ENCODE results near the gene CDK5. TPM values are rescaled to one million over a fixed set of nuclear protein-coding genes. Genes with fewer than 3 reads are reported as not detected.

Gene CDK5
- 15.8 TPM for total RNA-seq

- Histone ChIP-seq H3K9me3 (no peaks in the 10 kb centered on the region), H3K27me3 (no peaks in the 10 kb centered on the region), H3K27ac (peak within 1 kb of the TSS; percentile 85 to 95), H3K4me1 (peaks cover 21 to 38% of the 10 kb centered on the region in 2 donors), H3K4me3 (peak within 1 kb of the TSS; percentile 92 to 95), H3K36me3 (no peaks in the 10 kb centered on the region)
- TF ChIP-seq, protein P1, sequence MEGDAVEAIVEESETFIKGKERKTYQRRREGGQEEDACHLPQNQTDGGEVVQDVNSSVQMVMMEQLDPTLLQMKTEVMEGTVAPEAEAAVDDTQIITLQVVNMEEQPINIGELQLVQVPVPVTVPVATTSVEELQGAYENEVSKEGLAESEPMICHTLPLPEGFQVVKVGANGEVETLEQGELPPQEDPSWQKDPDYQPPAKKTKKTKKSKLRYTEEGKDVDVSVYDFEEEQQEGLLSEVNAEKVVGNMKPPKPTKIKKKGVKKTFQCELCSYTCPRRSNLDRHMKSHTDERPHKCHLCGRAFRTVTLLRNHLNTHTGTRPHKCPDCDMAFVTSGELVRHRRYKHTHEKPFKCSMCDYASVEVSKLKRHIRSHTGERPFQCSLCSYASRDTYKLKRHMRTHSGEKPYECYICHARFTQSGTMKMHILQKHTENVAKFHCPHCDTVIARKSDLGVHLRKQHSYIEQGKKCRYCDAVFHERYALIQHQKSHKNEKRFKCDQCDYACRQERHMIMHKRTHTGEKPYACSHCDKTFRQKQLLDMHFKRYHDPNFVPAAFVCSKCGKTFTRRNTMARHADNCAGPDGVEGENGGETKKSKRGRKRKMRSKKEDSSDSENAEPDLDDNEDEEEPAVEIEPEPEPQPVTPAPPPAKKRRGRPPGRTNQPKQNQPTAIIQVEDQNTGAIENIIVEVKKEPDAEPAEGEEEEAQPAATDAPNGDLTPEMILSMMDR (IDR thresholded peaks at IDR 0.05): no peak
- DNase-seq (ENCODE audit: low spot score in 2 of 2): no peak
- intact Hi-C loops (cut with DNase I): loop anchor here (2.0 kb wide), 1 partner anchor 19 kb away; no protein-coding TSS in a partner anchor
Observed at GRCh38 chr7:151057506-151057988, at the start of gene CDK5. Gene CDK5, minus strand, starts transcription at chr7:151057897. Its CDS starts 49 bp downstream, at chr7:151057848.

DNA sequence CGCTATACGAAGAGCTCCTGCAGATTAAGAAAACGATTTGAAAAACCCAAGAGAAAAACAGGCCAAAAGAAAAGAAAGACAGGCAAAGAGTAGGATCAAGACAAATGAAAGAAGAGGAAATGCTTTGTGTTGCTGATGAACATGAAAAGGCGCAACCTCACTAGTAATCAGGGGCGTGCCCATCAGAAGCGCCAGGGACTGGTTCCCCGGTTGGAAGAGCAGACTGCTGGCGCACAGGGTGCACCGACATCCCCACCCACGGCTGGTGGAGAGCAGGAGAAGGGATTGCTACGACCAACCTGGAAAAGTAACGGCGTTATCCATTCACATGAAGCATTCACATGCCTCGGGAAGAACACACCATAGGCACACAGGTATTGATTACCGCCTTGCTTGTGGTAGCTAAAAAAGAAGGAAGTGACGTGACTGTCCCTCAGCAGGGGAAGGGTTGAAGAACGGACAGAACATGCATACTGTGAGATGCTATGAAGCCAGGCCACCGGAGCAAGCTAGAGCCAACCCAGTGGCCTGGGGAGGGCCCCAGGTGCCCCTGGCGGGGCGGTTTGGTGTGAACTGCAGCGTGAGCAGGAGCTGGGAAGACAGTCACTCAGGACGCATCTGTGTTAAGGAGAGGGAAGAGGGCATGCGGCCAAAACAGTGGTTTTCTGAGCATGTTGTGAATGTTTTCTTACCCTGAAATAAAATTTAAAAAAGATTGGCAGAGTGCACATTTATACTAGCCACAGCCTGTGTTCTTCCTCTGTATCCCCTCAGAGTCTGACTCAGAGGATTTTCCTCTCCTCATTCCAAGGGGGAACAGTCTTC lies 46.9 kb upstream of the CDK5 start:
- no peaks in the 10 kb centered on the region for H3K4me1 ChIP-seq
- no peak for DNase-seq (ENCODE audit: low spot score in 2 of 2)
- H3K9me3 ChIP-seq: no peaks in the 10 kb centered on the region
- no peaks in the 10 kb centered on the region for H3K27me3 ChIP-seq
- H3K36me3 ChIP-seq: peaks cover 0 to 13% of the 10 kb centered on the region in 2 donors
- intact Hi-C loops (cut with DNase I): no loop called here
- H3K4me3 ChIP-seq: no peak overlapping the region
- TF ChIP-seq, protein P1 (IDR thresholded peaks at IDR 0.05): no peak
- no peak overlapping the region for H3K27ac ChIP-seq

DNA sequence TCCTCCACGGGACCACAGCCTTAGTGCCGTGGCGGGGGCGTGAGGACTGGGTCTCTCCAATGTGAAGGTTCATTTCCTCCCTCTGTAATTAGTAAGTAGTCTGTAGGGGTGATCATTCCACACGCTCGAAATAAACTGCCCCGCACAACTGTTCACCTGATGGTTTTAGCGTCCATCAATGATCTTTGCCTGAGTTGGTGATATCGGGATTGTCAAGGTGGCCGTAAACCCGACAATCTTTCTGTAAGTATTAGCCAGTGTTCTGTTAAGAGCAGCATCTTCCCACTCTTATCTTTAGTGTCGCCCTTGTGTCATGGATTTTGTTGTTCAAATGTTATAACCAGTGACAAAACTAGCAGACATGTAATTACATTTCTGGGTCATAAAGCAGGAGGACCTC lies 46.3 kb upstream of the CDK5 start:
- H3K36me3 ChIP-seq: peaks cover 0 to 13% of the 10 kb centered on the region in 2 donors
- no peak for DNase-seq (ENCODE audit: low spot score in 2 of 2)
- H3K9me3 ChIP-seq: no peaks in the 10 kb centered on the region
- H3K4me1 ChIP-seq: no peaks in the 10 kb centered on the region
- TF ChIP-seq, protein P1 (IDR thresholded peaks at IDR 0.05): no peak
- intact Hi-C loops (cut with DNase I): no loop called here
- H3K27ac ChIP-seq: no peak overlapping the region
- no peak overlapping the region for H3K4me3 ChIP-seq
- no peaks in the 10 kb centered on the region for H3K27me3 ChIP-seq

- Histone ChIP-seq H3K4me3 (no peak overlapping the region), H3K36me3 (peaks cover 0 to 13% of the 10 kb centered on the region in 2 donors), H3K9me3 (no peaks in the 10 kb centered on the region), H3K27ac (no peak overlapping the region), H3K4me1 (no peaks in the 10 kb centered on the region), H3K27me3 (no peaks in the 10 kb centered on the region)
- no peak for DNase-seq (ENCODE audit: low spot score in 2 of 2)
- TF ChIP-seq, protein P1 (IDR thresholded peaks at IDR 0.05): no peak
- intact Hi-C loops (cut with DNase I): no loop called here
Observed at GRCh38 chr7:151102991-151103390, 45.3 kb upstream of the CDK5 start.

DNA sequence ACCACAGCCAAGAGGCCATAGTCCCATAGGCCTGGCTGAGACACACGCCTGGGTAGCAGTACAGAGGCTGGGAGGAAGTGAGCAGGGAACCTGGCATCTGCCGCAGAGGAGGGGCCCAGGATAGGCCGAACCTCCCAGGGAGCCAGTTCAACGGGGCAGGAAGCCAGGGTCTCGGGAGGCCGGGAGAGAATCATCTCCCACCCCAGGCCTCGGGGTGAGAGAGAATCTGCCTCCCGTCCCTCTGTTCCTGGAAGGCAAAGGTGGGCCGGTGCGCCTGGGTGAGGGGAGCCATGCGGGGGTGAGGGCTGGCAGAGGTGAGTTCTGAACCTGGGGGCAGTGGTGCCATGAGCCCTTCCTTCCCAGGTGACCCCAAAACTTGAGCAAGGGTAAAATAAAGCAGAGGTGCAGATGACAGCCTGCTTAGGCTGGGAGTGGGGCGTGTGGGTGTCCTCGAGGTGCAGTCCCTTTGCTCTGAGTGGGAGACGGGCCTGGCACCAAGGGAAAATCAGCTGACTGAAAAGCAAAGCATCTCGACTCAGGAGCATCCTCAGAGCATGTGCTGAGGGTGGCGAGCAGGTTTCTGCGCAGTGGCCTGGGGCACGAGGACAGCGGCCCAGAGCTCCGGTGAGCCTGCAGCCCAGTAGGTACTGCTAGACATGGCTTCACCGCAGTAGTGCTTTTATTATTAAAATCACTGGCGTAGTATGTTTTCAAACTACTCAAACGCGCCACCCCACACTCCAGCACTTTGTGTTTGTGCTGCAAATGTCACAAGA lies 44.1 kb upstream of the CDK5 start:
- no peak overlapping the region for H3K27ac ChIP-seq
- intact Hi-C loops (cut with DNase I): no loop called here

More for the DNA sequence above, 44.1 kb upstream of the CDK5 start:
- no peaks in the 10 kb centered on the region for H3K27me3 ChIP-seq
- no peak for DNase-seq (ENCODE audit: low spot score in 2 of 2)
- no peaks in the 10 kb centered on the region for H3K4me1 ChIP-seq
- peaks cover 0 to 13% of the 10 kb centered on the region in 2 donors for H3K36me3 ChIP-seq
- TF ChIP-seq, protein P1 (IDR thresholded peaks at IDR 0.05): no peak
- H3K4me3 ChIP-seq: no peak overlapping the region
- no peaks in the 10 kb centered on the region for H3K9me3 ChIP-seq

Measured in ascending aorta (tissue), 2 donors.